Measurements from ENCODE around the gene LMF1. TPM values are rescaled to one million over a fixed set of nuclear protein-coding genes. Genes with fewer than 3 reads are reported as not detected.

The LMF1 gene
- total and polyA plus RNA-seq, 2 of the 8 experiments (the other 6 are each of a cell fraction or from before 2014, with no cell fraction given) = 3.5 to 9.1 TPM

DNA sequence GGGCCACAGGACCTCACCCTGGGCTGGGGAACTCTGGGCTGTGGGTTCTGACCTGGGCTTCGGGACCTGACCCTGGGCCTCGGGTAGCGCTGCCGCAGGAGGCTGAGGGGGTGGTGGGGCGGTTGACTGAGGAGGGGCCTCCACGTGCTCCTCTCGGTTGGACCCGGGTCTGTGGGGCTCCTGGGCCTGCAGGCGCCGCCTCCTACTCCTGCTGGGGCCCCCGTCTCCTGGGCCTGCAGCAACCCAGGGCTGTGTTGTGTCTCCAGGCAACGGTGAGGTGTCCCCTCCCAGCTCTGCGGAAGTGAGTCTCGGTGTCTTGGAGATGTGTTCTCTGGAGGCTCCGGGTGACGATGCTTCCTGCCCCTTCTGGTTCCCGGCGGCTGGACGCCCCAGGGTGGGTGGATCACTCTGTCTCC, 128.7 kb downstream of the LMF1 start:
- H3K4me1 ChIP-seq (replicated peaks in 1 of 4; ENCODE audit: control insufficient read depth in 3 of 4, insufficient read depth in 4 of 4, low read length in 3 of 4) = no peaks in the 10 kb centered on the region; a peak in 1 of 7 replicates
- no peak overlapping the region for H3K4ac ChIP-seq (replicated peaks; ENCODE audit: insufficient read length, low read depth, low read length)
- no peak overlapping the region for H3K14ac ChIP-seq (ENCODE audit: insufficient read length)
- no peak overlapping the region for H4K91ac ChIP-seq (replicated peaks; ENCODE audit: insufficient read length, low read length)
- peaks cover 0 to 55% of the 10 kb centered on the region in 2 experiments; a peak in 2 of 4 replicates for H3K9me3 ChIP-seq (ENCODE audit: insufficient read depth in 2 of 2, low read depth in 1 of 2, low read length in 1 of 2)
- no peak overlapping the region for H4K8ac ChIP-seq (ENCODE audit: extremely low read depth, insufficient read depth, low read length)
- H3K27ac ChIP-seq (ENCODE audit: low read depth, low read length) = no peak overlapping the region
- no peak for FAIRE-seq
- no peaks in the 10 kb centered on the region for H3K36me3 ChIP-seq (ENCODE audit: control insufficient read depth in 2 of 4, insufficient read depth in 4 of 4, low read length in 3 of 4)
- no peak overlapping the region for H3K18ac ChIP-seq (ENCODE audit: extremely low read depth, low read length)
- 92% methylated on average over 11 of the region's 19 CpGs; no CpG with 5 or more reads in 1 of the 2 experiments for WGBS, 2 experiments (ENCODE audit: extremely low coverage in 1 of 2, insufficient coverage in 1 of 2, insufficient read length in 1 of 2, insufficient replicate concordance in 2 of 2, low coverage in 1 of 2, low lambda C conversion rate in 2 of 2, missing lambda C conversion rate in 1 of 2)
- H3K4me3 ChIP-seq (ENCODE audit: extremely low read depth in 1 of 4, insufficient read depth in 2 of 4, low read depth in 3 of 4, low read length in 4 of 4) = no peak overlapping the region
- no peak overlapping the region for H3K56ac ChIP-seq (replicated peaks; ENCODE audit: insufficient read length, low read depth, low read length)
- CTCF ChIA-PET (ENCODE audit: partially characterized antibody) = no interaction called here
- no peak overlapping the region for H3K9ac ChIP-seq (replicated peaks in 1 of 4; ENCODE audit: extremely low read depth in 1 of 4, low read depth in 3 of 4, low read length in 3 of 4)
- H2AFZ ChIP-seq (ENCODE audit: low read length) = no peak overlapping the region
- no peak overlapping the region for H4K5ac ChIP-seq (ENCODE audit: insufficient read length, low read depth, low read length)
- no peak overlapping the region for H2BK15ac ChIP-seq (ENCODE audit: low read length)
- no peak overlapping the region for H2BK120ac ChIP-seq (replicated peaks; ENCODE audit: low read depth, low read length)
- no peak overlapping the region for H2BK5ac ChIP-seq (ENCODE audit: low read depth, low read length)
- H2AK5ac ChIP-seq (ENCODE audit: low read depth, low read length) = no peak overlapping the region
- DNase-seq (ENCODE audit: low read depth in 1 of 2, low spot score in 2 of 2) = no peak
- no peaks in the 10 kb centered on the region for H3K23me2 ChIP-seq (ENCODE audit: low read depth, low read length)
- no peak overlapping the region for H2BK12ac ChIP-seq (ENCODE audit: low read depth, low read length)
- H3K79me1 ChIP-seq (ENCODE audit: low read depth, low read length) = no peaks in the 10 kb centered on the region
- no peak overlapping the region for H2BK20ac ChIP-seq (ENCODE audit: low read length)
- no peak overlapping the region for H3K23ac ChIP-seq (ENCODE audit: insufficient read length)
- TF ChIP-seq KDM4A (IDR thresholded peaks at IDR 0.05; ENCODE audit: low read depth, low read length, severe bottlenecking) = no peak
- no peak for TF ChIP-seq TAF1 (IDR thresholded peaks at IDR 0.05; ENCODE audit: low read depth, low read length)
- TF ChIP-seq RFX5 (IDR thresholded peaks at IDR 0.05; ENCODE audit: borderline replicate concordance, low read depth, low read length) = no peak
- no peaks in the 10 kb centered on the region for H3K27me3 ChIP-seq (replicated peaks in 1 of 4; ENCODE audit: control insufficient read depth in 3 of 4, extremely low read depth in 1 of 4, insufficient read depth in 3 of 4, low read length in 3 of 4)
- no peak overlapping the region for H3K4me2 ChIP-seq (ENCODE audit: insufficient read depth in 1 of 2, low read depth in 2 of 2, low read length in 2 of 2)
- H3K79me2 ChIP-seq (ENCODE audit: control insufficient read depth in 1 of 2, insufficient read depth in 2 of 2, low read length in 2 of 2) = no peaks in the 10 kb centered on the region
- H4K20me1 ChIP-seq (replicated peaks in 1 of 2; ENCODE audit: control insufficient read depth in 1 of 2, insufficient read depth in 2 of 2, low read length in 2 of 2) = no peaks in the 10 kb centered on the region
- POLR2A ChIA-PET (ENCODE audit: partially characterized antibody) = no interaction called here

Measured in H1 (cell line).